T-helper 2 cell treated with Interferon-gamma antibody and Interleukin-4, amounts not matched to agents 5 μg/mL and 100 μg/mL, for 36 hours (primary cell): ENCODE measurements around the gene SUSD5.
"Not testable (repeated sequence)": the region's sequence is repeated elsewhere in the genome, so short reads cannot be mapped to it uniquely, and the experiment has no call there.

Experiments used
- DNase-seq: peaks from one replicate; pipeline ENCODE4 v3.0.0; 2021; ENCODE audit warnings: low spot score
- H3K27ac Mint-ChIP-seq: one replicate; pipeline ENCODE4 v1.8.0; 2021; ENCODE audit warnings: mild to moderate bottlenecking, mixed read lengths
- H3K27me3 Mint-ChIP-seq: one replicate; pipeline ENCODE4 v1.8.0; 2021; ENCODE audit warnings: low read depth, mixed read lengths
- H3K36me3 Mint-ChIP-seq: one replicate; pipeline ENCODE4 v1.8.0; 2021; ENCODE audit warnings: low read depth, mixed read lengths
- H3K4me1 Mint-ChIP-seq: one replicate; pipeline ENCODE4 v1.8.0; 2021; ENCODE audit warnings: low read depth, mixed read lengths
- H3K4me3 Mint-ChIP-seq: one replicate; pipeline ENCODE4 v1.8.0; 2022; ENCODE audit warnings: mild to moderate bottlenecking, moderate library complexity, mixed read lengths
- H3K9me3 Mint-ChIP-seq: one replicate; pipeline ENCODE4 v1.8.0; 2021; ENCODE audit warnings: mixed read lengths

Gene SUSD5

DNA sequence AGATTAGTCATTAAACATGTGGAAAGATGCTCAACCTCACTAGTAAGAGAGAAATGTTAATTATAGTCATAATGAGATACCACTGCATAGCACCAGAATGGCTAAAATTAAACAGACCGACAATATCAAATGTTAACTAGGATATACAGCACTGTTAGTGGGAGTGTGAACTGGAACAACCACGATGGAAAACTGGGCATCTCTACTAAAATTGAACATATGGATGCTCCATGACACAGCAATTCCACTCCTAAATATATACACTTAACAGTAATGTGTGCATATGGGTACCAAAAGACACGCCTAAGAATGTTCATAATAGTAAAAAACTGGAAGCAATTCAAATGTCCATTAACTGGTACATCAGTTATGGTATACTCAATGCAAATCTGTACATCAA is 63.3 kb downstream of the SUSD5 start:
- Mint-ChIP-seq H3K27me3 (peaks cover 15% of the 10 kb centered on the region), H3K4me3 (no peak overlapping the region), H3K27ac (no peak overlapping the region), H3K9me3 (no peaks in the 10 kb centered on the region), H3K4me1 (no peaks in the 10 kb centered on the region), H3K36me3 (no peaks in the 10 kb centered on the region)
- no peak for DNase-seq

DNA sequence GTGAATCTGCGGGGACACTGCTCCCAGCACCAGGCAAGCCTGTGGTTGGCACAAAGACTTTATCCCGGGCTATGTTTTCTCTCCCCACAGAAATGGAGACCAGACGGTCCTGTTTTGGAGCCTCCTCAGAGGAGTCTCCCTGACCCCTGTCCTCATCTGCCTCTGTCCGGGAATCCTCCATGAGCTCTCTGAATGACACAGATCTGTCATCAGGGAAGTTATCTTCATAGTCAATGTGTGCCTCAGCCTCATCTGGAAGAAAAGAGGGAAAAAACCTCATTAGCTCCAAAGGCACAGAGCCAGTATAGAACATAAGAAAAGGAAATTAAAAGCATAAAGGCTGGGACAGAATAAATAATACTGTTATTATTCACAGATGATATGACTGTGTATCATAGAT is 64.8 kb downstream of the SUSD5 start:
- H3K36me3 Mint-ChIP-seq: no peaks in the 10 kb centered on the region
- H3K27ac Mint-ChIP-seq: no peak overlapping the region
- H3K4me1 Mint-ChIP-seq: no peaks in the 10 kb centered on the region
- no peak for DNase-seq
- no peaks in the 10 kb centered on the region for H3K9me3 Mint-ChIP-seq
- H3K27me3 Mint-ChIP-seq: peaks cover 5% of the 10 kb centered on the region
- H3K4me3 Mint-ChIP-seq: no peak overlapping the region

DNA sequence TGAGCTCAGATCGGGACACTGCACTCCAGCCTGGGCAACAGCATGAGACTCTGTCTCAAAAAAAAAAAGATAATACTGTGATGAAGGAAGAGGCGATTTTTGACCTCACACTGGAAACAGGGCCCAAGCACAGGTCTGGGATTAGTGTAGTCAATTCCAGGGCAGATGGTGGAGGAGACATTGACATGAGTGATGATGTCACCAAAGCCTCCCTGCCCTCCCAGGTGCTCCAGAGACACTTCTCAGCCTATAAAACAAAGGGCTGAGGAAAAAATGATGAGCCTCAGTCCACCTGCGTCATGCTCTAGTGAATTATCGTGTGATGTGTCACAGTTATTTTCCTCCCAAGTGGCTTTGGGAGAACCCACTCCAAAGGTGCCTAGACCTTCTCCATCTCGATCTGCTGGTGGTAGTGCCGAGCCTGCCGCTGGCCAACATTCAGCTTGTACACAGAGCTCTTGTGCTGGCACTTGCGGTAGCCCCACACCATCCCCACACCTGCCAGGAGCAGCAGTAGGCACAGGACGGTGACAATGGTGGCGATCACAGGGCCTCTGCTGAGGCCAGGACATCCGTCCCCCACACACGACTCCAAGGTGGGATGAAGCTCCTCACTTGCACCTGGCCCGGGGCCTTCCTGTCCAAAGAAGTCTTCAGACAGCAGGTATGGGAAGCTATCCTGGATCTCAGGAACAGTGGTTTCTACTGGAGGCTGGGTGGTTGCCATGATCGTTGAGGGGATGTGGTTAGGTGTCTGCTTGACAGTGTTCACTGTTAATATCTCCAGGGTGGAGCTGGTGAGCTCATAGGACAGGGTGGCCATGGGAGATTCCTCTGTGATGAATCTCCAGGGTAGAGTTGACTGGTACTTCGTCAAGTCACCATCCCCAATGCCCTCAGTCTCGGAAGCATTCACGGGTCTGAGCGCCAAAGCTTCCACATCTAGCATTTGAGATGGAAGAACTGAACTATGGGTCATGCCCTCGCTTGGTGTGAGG is 65.9 kb downstream of the SUSD5 start:
- no peaks in the 10 kb centered on the region for H3K4me1 Mint-ChIP-seq
- H3K27me3 Mint-ChIP-seq: peaks cover 2% of the 10 kb centered on the region
- no peaks in the 10 kb centered on the region for H3K9me3 Mint-ChIP-seq
- no peaks in the 10 kb centered on the region for H3K36me3 Mint-ChIP-seq
- no peak overlapping the region for H3K4me3 Mint-ChIP-seq
- no peak for DNase-seq
- H3K27ac Mint-ChIP-seq: no peak overlapping the region

DNA sequence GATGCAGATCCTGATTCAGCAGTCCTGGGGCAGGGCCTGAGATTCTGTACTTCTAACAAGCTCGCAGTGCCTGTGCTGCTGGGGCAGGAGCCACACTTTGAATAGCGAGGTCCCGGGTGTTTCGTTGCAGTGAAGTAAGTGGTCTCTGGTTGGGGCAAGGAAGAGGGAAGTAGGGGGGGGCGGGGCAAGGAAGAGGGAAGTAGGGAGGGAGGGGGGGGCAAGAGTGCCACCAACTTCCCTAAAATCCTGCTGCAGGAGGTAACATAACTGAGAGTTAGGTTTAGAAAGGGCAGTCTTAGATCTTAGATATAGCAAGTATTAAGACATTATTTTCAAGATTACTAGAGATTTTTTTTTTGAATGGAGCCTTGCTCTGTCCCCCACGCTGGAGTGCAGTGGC is 69.3 kb downstream of the SUSD5 start:
- no peaks in the 10 kb centered on the region for H3K9me3 Mint-ChIP-seq
- H3K4me1 Mint-ChIP-seq: no peaks in the 10 kb centered on the region
- DNase-seq: no peak
- peaks cover 2% of the 10 kb centered on the region for H3K27me3 Mint-ChIP-seq
- H3K4me3 Mint-ChIP-seq: no peak overlapping the region
- no peak overlapping the region for H3K27ac Mint-ChIP-seq
- H3K36me3 Mint-ChIP-seq: no peaks in the 10 kb centered on the region

DNA sequence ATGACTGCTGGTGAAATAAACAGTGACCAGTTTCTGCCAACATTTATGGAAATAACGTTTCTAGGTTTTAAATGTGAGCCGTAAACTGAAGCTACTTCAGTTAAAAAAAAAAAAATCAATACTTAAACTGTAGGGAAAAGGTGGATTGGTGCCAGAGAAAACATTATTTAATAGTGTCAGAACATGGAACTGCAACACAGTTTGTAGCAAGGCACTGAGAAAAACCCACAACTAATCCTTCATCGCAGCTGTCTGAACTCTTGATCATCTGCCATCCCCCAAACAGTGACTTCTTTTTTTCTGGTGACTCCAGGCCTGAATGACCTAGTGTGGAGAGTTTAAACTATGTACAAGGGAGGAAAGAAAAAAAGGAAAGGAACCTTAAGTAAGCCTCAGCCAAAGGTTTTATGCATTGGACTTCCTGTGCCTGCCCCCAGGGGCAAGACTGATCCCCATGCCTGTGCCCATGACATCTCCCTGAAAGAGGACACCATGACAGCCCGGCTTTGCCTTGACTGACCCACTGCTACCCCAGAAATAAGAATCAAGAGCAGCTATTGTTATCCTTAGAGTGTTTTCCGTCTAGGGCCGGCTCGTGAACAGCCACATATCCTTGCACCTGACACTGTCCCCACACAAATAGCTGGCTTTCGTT is 71.7 kb downstream of the SUSD5 start:
- H3K36me3 Mint-ChIP-seq: no peaks in the 10 kb centered on the region
- no peaks in the 10 kb centered on the region for H3K9me3 Mint-ChIP-seq
- DNase-seq: no peak
- no peak overlapping the region for H3K4me3 Mint-ChIP-seq
- no peak overlapping the region for H3K27ac Mint-ChIP-seq
- H3K4me1 Mint-ChIP-seq: no peaks in the 10 kb centered on the region
- peaks cover 2% of the 10 kb centered on the region for H3K27me3 Mint-ChIP-seq

DNA sequence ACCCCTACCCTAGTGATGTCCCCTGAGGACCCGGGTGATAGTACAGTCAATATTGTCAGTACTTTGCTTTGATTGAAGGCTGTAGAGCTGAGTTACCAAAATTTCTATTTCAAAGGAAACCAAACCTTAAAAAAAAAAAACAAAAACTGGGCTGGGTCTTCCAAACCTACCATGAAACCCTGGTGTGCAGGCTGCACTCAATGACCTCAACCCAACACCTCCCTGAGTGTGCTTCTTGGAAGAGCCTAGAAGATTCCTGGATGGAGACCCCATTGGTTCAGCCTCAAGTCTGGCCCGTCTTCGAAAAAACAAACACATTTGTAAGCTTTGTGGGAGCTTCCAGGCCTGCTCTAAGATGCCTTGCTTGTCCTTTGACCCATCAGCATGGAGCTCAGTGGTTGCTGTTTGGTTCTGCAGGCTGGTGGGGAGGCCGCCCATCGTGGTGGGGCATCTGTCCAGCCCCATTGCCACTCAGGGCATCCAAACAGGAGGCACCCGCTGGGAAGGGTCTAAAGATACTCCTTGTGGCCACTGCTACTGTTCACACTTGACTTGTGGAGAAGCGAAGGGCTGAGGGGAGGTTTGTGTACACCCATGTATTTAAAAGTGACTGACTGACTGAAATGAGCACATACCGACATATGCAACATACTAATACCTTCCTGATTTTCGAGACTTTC is 72.6 kb downstream of the SUSD5 start:
- DNase-seq: no peak
- Mint-ChIP-seq H3K27ac (no peak overlapping the region), H3K9me3 (no peaks in the 10 kb centered on the region), H3K4me3 (no peak overlapping the region), H3K36me3 (peaks cover 2% of the 10 kb centered on the region), H3K4me1 (no peaks in the 10 kb centered on the region), H3K27me3 (no peaks in the 10 kb centered on the region)

DNA sequence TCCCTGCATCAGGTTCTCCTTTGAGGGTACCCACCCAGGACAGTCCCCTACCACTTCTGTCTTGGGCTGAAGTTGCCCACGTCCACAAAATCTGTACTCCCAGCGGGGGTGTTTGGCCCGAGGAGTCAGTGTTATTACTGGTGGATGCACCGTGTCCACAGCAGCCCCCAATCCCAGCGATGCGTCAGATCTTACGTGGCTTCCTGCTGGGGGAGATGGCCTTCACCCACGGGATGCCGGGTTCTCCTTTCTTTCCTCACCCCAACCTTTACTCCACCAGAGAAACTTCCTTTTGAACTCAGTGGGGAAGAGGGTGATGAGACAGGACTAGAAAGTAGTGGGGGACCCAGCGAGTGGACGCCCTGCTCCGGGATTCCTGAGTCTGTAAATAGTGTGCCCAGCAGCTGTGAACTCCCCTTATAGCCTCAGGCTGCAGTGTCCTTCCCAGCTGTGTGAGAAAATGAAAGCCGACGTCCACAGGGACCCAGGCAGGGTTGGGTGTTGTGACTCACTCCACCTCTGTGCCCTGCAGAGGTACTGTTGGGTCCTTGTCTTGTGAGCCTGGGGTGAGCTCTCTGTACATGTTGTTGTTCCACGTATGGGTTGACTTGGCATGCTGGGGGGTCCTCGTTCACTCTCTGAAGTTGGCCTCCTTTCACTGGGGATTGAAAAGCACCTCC is 73.2 kb downstream of the SUSD5 start:
- DNase-seq: no peak
- H3K9me3 Mint-ChIP-seq: no peaks in the 10 kb centered on the region
- H3K4me3 Mint-ChIP-seq: no peak overlapping the region
- peaks cover 2% of the 10 kb centered on the region for H3K36me3 Mint-ChIP-seq
- no peaks in the 10 kb centered on the region for H3K27me3 Mint-ChIP-seq
- H3K4me1 Mint-ChIP-seq: no peaks in the 10 kb centered on the region
- H3K27ac Mint-ChIP-seq: no peak overlapping the region

DNA sequence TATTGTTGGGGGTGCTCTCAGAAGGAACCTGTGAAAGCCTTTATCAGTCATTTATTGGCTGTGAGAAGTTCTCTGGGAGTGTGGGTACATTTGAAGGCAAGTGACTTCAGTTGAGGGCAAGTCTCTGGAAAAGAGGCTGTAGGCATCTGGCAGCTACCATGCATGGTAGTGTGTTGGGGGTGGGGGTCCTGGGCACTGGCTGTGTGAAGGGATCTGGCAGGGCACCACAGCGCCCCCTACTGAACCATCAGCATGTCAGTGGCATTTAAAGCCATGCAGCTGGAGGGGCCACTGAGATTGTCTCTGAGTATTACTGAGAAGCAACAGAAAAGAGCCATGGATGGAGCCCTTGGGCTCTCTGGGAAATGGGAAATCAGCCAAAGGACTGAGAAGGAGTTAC is 74.2 kb downstream of the SUSD5 start:
- Mint-ChIP-seq H3K27me3 (no peaks in the 10 kb centered on the region), H3K36me3 (peaks cover 2% of the 10 kb centered on the region), H3K9me3 (no peaks in the 10 kb centered on the region), H3K4me1 (no peaks in the 10 kb centered on the region), H3K4me3 (no peak overlapping the region), H3K27ac (no peak overlapping the region)
- peak; percentile 16 for DNase-seq

DNA sequence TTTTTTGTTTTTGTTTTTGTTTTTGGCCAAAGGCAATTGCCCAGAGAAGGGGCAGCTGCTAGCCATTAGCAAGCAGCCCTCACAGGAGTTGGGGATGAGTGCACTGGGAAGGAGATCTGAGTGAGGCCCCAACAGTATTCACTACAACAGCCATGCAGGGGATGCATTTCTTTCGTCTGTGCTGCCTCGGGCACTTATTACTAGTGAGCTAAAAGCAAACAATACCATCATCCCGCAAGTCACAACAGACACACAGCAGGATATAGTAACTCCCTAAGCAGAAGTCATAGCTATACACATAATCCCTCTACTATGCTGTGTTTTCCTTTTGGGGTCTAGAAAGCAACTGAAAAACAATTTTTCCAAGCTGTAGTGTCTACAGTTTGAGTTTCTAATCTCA is 77.6 kb downstream of the SUSD5 start:
- H3K27ac Mint-ChIP-seq: no peak overlapping the region
- H3K36me3 Mint-ChIP-seq: peaks cover 7% of the 10 kb centered on the region
- DNase-seq: no peak
- no peak overlapping the region for H3K4me3 Mint-ChIP-seq
- no peaks in the 10 kb centered on the region for H3K4me1 Mint-ChIP-seq
- no peaks in the 10 kb centered on the region for H3K9me3 Mint-ChIP-seq
- H3K27me3 Mint-ChIP-seq: no peaks in the 10 kb centered on the region

DNA sequence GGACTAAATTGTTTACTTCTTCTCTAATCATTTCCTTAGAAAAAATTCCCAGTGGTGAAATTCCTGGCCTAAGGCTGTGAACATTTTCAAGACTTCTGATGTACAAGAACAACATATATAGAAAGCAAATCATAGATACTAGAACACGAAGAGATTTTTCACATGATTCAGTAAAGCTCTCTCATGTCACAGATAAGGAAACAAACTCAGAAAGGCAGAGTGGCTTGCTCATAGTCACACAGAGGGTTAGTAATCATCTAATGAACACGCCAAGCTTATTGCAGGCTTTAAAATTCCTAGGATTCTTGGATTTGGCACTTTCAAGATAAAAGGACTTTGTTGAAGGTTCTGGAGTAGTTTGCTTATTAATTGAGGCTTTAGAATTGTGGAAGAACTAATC is 78.6 kb downstream of the SUSD5 start:
- peaks cover 11% of the 10 kb centered on the region for H3K36me3 Mint-ChIP-seq
- H3K9me3 Mint-ChIP-seq: no peaks in the 10 kb centered on the region
- no peak overlapping the region for H3K4me3 Mint-ChIP-seq
- no peak for DNase-seq
- no peaks in the 10 kb centered on the region for H3K4me1 Mint-ChIP-seq
- no peaks in the 10 kb centered on the region for H3K27me3 Mint-ChIP-seq
- H3K27ac Mint-ChIP-seq: no peak overlapping the region

DNA sequence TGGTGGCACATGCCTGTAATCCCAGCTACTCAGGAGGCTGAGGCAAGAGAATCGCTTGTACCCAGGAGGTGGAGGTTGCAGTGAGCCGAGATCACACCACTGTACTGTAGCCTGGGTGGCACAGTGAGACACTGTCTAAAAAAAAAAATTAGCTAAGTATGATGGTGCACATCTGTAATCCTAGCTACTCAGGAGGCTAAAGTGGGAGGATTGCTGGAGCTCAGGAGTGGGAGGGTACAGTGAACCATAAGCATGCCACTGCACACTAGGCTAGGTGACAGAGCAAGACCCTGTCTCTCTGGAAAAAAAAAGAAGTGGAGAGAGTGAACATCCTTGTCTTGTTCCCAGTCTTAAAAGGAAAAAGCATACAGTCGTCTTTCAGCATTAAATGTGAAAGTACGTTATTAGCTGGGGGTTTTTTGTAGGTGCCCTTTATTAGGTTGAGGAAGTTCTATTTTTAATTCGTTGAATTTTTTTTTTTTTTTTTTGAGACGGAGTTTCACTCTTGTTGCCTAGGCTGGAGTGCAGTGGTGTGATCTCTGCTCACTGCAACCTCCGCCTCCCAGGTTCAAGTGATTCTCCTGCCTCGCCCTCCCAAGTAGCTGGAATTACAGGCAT is 79.5 kb downstream of the SUSD5 start:
- not testable (repeated sequence) for DNase-seq, H3K9me3 Mint-ChIP-seq, H3K4me3 Mint-ChIP-seq, H3K4me1 Mint-ChIP-seq, H3K27me3 Mint-ChIP-seq, H3K27ac Mint-ChIP-seq
- H3K36me3 Mint-ChIP-seq: peaks cover 13% of the 10 kb centered on the region

DNA sequence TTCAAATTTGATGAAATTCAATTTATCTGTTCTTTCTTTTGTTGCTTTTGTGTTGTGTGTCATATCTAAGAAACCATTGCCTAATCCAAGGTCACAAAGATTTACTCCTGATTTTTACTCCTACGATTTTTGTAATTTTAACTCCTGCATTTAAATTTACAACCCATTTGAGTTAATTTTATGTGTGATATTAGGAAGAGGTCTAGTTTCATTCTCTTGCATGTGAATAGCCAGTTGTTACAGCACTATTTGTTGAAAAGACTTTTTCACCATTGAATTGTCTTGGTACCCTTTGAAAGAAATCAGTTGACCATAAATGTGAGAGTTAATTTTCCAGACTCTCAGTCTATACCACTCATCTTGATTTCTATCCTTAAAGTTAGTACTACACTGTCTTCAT is 80.9 kb downstream of the SUSD5 start:
- H3K36me3 Mint-ChIP-seq: peaks cover 17% of the 10 kb centered on the region
- DNase-seq: no peak
- H3K4me3 Mint-ChIP-seq: no peak overlapping the region
- no peak overlapping the region for H3K27ac Mint-ChIP-seq
- peaks cover 8% of the 10 kb centered on the region for H3K4me1 Mint-ChIP-seq
- H3K9me3 Mint-ChIP-seq: no peaks in the 10 kb centered on the region
- no peaks in the 10 kb centered on the region for H3K27me3 Mint-ChIP-seq

DNA sequence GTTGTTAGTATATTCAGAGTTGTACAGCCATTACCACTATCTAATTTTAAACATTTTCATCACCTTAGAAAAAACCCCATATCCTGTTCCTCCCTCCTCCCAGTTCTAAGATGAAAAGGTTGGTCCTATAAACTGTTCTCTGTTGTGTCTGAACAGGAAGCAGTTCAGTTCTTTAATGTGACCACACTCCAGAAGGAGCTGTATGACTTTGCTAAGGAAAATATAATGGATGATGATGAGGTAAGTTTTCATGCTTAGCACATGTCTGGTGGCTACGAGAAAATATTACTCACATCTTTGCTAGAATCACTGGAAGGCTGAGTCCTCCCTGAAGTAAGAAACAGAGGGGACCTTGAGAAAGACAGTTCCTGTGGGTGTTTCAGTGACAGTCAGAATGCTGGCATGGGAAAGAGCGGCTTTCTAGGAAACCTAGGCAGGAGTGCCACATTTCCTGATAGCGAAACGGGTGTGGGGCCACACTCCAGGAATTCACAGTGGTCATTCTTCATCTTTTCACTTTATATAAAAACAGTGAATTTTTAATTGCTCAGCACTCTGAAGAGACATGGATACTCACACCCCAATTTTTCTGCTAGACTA is 84.5 kb downstream of the SUSD5 start:
- Mint-ChIP-seq H3K27me3 (no peaks in the 10 kb centered on the region), H3K27ac (peak overlapping the region; percentile 21), H3K4me3 (no peak overlapping the region), H3K36me3 (peaks cover 17% of the 10 kb centered on the region), H3K9me3 (no peaks in the 10 kb centered on the region), H3K4me1 (peaks cover 8% of the 10 kb centered on the region)
- DNase-seq: no peak
